ENCODE results near the gene NCOR1.
"Not testable (repeated sequence)": the region's sequence is repeated elsewhere in the genome, so short reads cannot be mapped to it uniquely, and the experiment has no call there.

The NCOR1 gene

GRCh38 chr17:16081507-16082087 is 133.7 kb downstream of the NCOR1 start:
- H3K9me3 ChIP-seq (replicated peaks; ENCODE audit: low read length), result no peaks in the 10 kb centered on the region
- no peak overlapping the region for H3K4me3 ChIP-seq (ENCODE audit: low read length)
- H3K4me1 ChIP-seq (ENCODE audit: control insufficient read depth, insufficient read depth, low read length), result peaks cover 14% of the 10 kb centered on the region
- peaks cover 44% of the 10 kb centered on the region for H3K36me3 ChIP-seq (ENCODE audit: insufficient read depth, low read length)
- no peak overlapping the region for H3K9ac ChIP-seq (ENCODE audit: low read depth, low read length)
- no peaks in the 10 kb centered on the region for H3K27me3 ChIP-seq (ENCODE audit: control insufficient read depth, insufficient read depth, low read length)
- no peak overlapping the region for H3K4me2 ChIP-seq (ENCODE audit: low read length)

DNA sequence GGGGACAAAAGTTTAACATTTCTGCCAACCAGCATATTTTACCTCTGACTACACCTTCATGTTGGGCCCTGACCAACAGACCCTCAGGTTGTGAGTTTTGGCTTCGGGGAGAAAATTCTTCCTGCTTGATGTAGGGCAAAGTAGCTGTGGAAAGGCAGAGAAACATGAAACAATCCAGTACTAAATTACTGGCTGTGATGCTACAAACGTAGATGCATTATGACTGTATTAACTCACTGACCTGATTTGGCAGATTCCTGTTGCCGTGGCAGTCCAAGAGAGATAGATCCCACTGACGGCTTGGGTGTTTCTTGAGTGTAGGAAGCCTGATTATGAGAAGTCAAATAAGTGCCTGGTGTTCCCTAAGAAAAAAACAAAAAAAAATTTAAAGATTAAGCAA is 135.0 kb downstream of the NCOR1 start:
- H3K9me3 ChIP-seq (replicated peaks; ENCODE audit: low read length), result no peaks in the 10 kb centered on the region
- peaks cover 8% of the 10 kb centered on the region for H3K4me1 ChIP-seq (ENCODE audit: control insufficient read depth, insufficient read depth, low read length)
- no peak overlapping the region for H3K4me2 ChIP-seq (ENCODE audit: low read length)
- H3K36me3 ChIP-seq (ENCODE audit: insufficient read depth, low read length), result peaks cover 48% of the 10 kb centered on the region
- H3K27me3 ChIP-seq (ENCODE audit: control insufficient read depth, insufficient read depth, low read length), result no peaks in the 10 kb centered on the region
- no peak overlapping the region for H3K4me3 ChIP-seq (ENCODE audit: low read length)
- H3K9ac ChIP-seq (ENCODE audit: low read depth, low read length), result no peak overlapping the region

- no peaks in the 10 kb centered on the region for H3K4me1 ChIP-seq (ENCODE audit: control insufficient read depth, insufficient read depth, low read length)
- no peak overlapping the region for H3K9ac ChIP-seq (ENCODE audit: low read depth, low read length)
- peaks cover 74% of the 10 kb centered on the region for H3K36me3 ChIP-seq (ENCODE audit: insufficient read depth, low read length)
- no peaks in the 10 kb centered on the region for H3K9me3 ChIP-seq (replicated peaks; ENCODE audit: low read length)
- no peak overlapping the region for H3K4me3 ChIP-seq (ENCODE audit: low read length)
- H3K27me3 ChIP-seq (ENCODE audit: control insufficient read depth, insufficient read depth, low read length), result no peaks in the 10 kb centered on the region
- no peak overlapping the region for H3K4me2 ChIP-seq (ENCODE audit: low read length)
These were observed 139.4 kb downstream of the NCOR1 start for GRCh38 chr17:16075949-16076348.

DNA sequence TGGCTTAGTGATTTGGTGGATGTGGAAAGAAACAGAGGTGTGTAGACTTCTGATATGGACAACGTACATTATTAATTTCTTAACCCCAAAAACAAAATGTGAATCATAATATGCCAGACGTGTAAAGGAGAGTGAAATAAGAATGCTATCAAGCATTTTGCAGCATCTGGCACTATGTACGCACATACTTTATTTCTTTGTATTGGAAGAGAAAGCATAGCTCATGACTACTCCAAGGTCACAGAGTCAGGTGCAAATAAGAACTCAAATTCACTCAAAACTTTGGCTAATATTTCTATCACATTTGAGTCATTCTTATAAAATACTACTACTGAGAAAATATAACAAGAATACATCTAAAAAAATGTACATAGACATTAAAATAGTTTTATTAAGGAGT is 140.9 kb downstream of the NCOR1 start:
- Histone ChIP-seq H3K4me2 (ENCODE audit: low read length) (no peak overlapping the region), H3K36me3 (ENCODE audit: insufficient read depth, low read length) (peaks cover 75% of the 10 kb centered on the region), H3K4me3 (ENCODE audit: low read length) (no peak overlapping the region), H3K9me3 (replicated peaks; ENCODE audit: low read length) (no peaks in the 10 kb centered on the region), H3K9ac (ENCODE audit: low read depth, low read length) (no peak overlapping the region), H3K4me1 (ENCODE audit: control insufficient read depth, insufficient read depth, low read length) (no peaks in the 10 kb centered on the region), H3K27me3 (ENCODE audit: control insufficient read depth, insufficient read depth, low read length) (no peaks in the 10 kb centered on the region)

- no peak overlapping the region for H3K9ac ChIP-seq (ENCODE audit: low read depth, low read length)
- H3K36me3 ChIP-seq (ENCODE audit: insufficient read depth, low read length), result peaks cover 74% of the 10 kb centered on the region
- H3K27me3 ChIP-seq (ENCODE audit: control insufficient read depth, insufficient read depth, low read length), result no peaks in the 10 kb centered on the region
- no peak overlapping the region for H3K4me2 ChIP-seq (ENCODE audit: low read length)
- no peaks in the 10 kb centered on the region for H3K9me3 ChIP-seq (replicated peaks; ENCODE audit: low read length)
- no peak overlapping the region for H3K4me3 ChIP-seq (ENCODE audit: low read length)
- H3K4me1 ChIP-seq (ENCODE audit: control insufficient read depth, insufficient read depth, low read length), result no peaks in the 10 kb centered on the region
These were observed 141.5 kb downstream of the NCOR1 start for GRCh38 chr17:16073845-16074244.

- Histone ChIP-seq H3K4me1 (ENCODE audit: control insufficient read depth, insufficient read depth, low read length) (peaks cover 4% of the 10 kb centered on the region), H3K9ac (ENCODE audit: low read depth, low read length) (no peak overlapping the region), H3K36me3 (ENCODE audit: insufficient read depth, low read length) (peaks cover 76% of the 10 kb centered on the region), H3K4me3 (ENCODE audit: low read length) (no peak overlapping the region), H3K27me3 (ENCODE audit: control insufficient read depth, insufficient read depth, low read length) (no peaks in the 10 kb centered on the region), H3K4me2 (ENCODE audit: low read length) (no peak overlapping the region), H3K9me3 (replicated peaks; ENCODE audit: low read length) (no peaks in the 10 kb centered on the region)
These were observed 143.3 kb downstream of the NCOR1 start for GRCh38 chr17:16072031-16072430.

DNA sequence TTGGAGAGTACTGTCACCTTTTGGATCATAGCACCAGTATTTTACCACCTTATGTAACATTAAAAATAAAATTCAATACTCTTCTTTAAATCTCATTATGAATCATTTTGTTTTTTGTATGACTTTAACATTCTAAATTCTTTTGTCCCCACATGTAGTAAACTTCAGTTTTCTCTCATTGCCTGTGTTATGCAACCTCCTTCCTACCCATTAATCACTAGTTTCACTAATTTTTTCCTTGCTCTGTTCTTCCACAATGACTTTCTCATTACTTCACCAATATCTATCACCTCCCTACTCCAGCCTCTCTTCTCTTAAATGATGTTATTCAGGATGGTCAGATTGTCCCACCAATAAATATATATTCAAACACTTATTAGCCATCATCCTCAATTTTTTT is 147.0 kb downstream of the NCOR1 start:
- no peak overlapping the region for H3K4me2 ChIP-seq (ENCODE audit: low read length)
- no peaks in the 10 kb centered on the region for H3K9me3 ChIP-seq (replicated peaks; ENCODE audit: low read length)
- H3K9ac ChIP-seq (ENCODE audit: low read depth, low read length), result no peak overlapping the region
- H3K4me3 ChIP-seq (ENCODE audit: low read length), result no peak overlapping the region
- H3K36me3 ChIP-seq (ENCODE audit: insufficient read depth, low read length), result peaks cover 76% of the 10 kb centered on the region
- H3K4me1 ChIP-seq (ENCODE audit: control insufficient read depth, insufficient read depth, low read length), result peaks cover 4% of the 10 kb centered on the region
- no peaks in the 10 kb centered on the region for H3K27me3 ChIP-seq (ENCODE audit: control insufficient read depth, insufficient read depth, low read length)

DNA sequence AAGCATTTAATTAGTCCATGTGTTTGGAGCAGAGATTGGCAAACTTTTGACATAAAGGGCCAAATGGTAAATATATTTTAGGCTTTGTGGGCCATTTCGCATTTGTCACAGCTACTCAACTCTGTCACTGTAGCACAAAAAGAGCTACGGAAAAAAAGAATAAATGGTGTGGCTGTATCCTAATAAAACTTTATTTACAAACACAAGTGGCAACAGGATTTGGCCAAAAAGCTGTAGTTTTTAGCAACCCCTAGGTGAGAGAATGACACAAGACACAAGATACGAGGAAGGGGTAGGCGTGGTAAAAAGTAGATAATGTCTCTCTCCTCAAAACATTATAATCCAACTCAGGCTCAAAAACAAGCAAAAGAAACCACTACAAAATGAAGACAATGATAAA is 149.2 kb downstream of the NCOR1 start:
- Histone ChIP-seq H3K4me2 (ENCODE audit: low read length) (no peak overlapping the region), H3K9me3 (replicated peaks; ENCODE audit: low read length) (no peaks in the 10 kb centered on the region), H3K27me3 (ENCODE audit: control insufficient read depth, insufficient read depth, low read length) (no peaks in the 10 kb centered on the region), H3K4me1 (ENCODE audit: control insufficient read depth, insufficient read depth, low read length) (peaks cover 4% of the 10 kb centered on the region), H3K9ac (ENCODE audit: low read depth, low read length) (no peak overlapping the region), H3K4me3 (ENCODE audit: low read length) (no peak overlapping the region), H3K36me3 (ENCODE audit: insufficient read depth, low read length) (peaks cover 70% of the 10 kb centered on the region)

- Histone ChIP-seq H3K4me3 (ENCODE audit: low read length) (no peak overlapping the region), H3K9me3 (replicated peaks; ENCODE audit: low read length) (no peaks in the 10 kb centered on the region), H3K36me3 (ENCODE audit: insufficient read depth, low read length) (peaks cover 78% of the 10 kb centered on the region), H3K9ac (ENCODE audit: low read depth, low read length) (no peak overlapping the region), H3K27me3 (ENCODE audit: control insufficient read depth, insufficient read depth, low read length) (no peaks in the 10 kb centered on the region), H3K4me1 (ENCODE audit: control insufficient read depth, insufficient read depth, low read length) (no peaks in the 10 kb centered on the region), H3K4me2 (ENCODE audit: low read length) (no peak overlapping the region)
These were observed 153.7 kb downstream of the NCOR1 start for GRCh38 chr17:16061631-16062030.

DNA sequence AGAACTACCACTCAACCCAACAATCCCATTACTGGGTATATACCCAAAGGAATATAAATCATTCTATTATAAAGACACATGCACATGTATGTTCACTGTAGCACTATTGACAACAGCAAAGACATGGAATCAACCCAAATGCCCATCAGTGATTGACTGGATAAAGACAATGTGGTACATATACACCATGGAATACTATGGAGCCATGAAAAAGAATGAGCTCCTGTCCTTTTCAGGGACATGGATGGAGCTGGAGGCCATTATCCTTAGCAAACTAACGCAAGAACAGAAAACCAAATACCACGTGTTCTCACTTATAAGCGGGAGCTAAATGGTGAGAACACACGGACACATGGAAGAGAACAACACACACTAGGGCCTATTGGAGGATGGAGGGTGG is 160.2 kb downstream of the NCOR1 start:
- not testable (repeated sequence) for H3K9ac ChIP-seq (ENCODE audit: low read depth, low read length); H3K4me3 ChIP-seq (ENCODE audit: low read length); H3K9me3 ChIP-seq (replicated peaks; ENCODE audit: low read length); H3K4me2 ChIP-seq (ENCODE audit: low read length); H3K4me1 ChIP-seq (ENCODE audit: control insufficient read depth, insufficient read depth, low read length); H3K27me3 ChIP-seq (ENCODE audit: control insufficient read depth, insufficient read depth, low read length)
- peaks cover 75% of the 10 kb centered on the region for H3K36me3 ChIP-seq (ENCODE audit: insufficient read depth, low read length)

DNA sequence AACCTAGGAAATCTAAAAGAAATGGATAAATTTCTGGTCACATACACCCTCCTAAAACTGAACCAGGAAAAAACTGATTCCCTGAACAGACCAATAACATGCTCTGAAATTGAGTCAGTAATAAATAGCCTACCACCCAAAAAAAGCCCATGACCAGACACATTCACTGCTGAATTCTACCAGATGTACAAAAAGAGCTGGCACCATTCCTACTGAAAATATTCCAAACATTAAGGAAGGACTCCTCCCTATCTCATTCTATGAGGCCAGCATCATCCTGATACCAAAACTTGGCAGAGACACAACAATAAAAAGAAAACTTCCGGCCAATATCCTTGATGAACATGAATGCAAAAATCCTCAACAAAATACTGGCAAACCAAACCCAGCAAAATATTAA is 162.8 kb downstream of the NCOR1 start:
- H3K4me2 ChIP-seq (ENCODE audit: low read length), result no peak overlapping the region
- H3K4me1 ChIP-seq (ENCODE audit: control insufficient read depth, insufficient read depth, low read length), result no peaks in the 10 kb centered on the region
- no peak overlapping the region for H3K4me3 ChIP-seq (ENCODE audit: low read length)
- no peaks in the 10 kb centered on the region for H3K27me3 ChIP-seq (ENCODE audit: control insufficient read depth, insufficient read depth, low read length)
- H3K9me3 ChIP-seq (replicated peaks; ENCODE audit: low read length), result no peaks in the 10 kb centered on the region
- H3K9ac ChIP-seq (ENCODE audit: low read depth, low read length), result no peak overlapping the region
- peaks cover 67% of the 10 kb centered on the region for H3K36me3 ChIP-seq (ENCODE audit: insufficient read depth, low read length)

GRCh38 chr17:16050844-16051243 is 164.5 kb downstream of the NCOR1 start:
- peaks cover 72% of the 10 kb centered on the region for H3K36me3 ChIP-seq (ENCODE audit: insufficient read depth, low read length)

More at GRCh38 chr17:16050844-16051243, 164.5 kb downstream of the NCOR1 start:
- H3K9ac ChIP-seq (ENCODE audit: low read depth, low read length), result no peak overlapping the region
- H3K27me3 ChIP-seq (ENCODE audit: control insufficient read depth, insufficient read depth, low read length), result no peaks in the 10 kb centered on the region
- no peak overlapping the region for H3K4me3 ChIP-seq (ENCODE audit: low read length)
- no peaks in the 10 kb centered on the region for H3K9me3 ChIP-seq (replicated peaks; ENCODE audit: low read length)
- no peaks in the 10 kb centered on the region for H3K4me1 ChIP-seq (ENCODE audit: control insufficient read depth, insufficient read depth, low read length)
- no peak overlapping the region for H3K4me2 ChIP-seq (ENCODE audit: low read length)
